GM18526 (cell line): ENCODE results near the gene PVR.

Source experiments
- POLR2A ChIP-seq: IDR thresholded peaks from 3 replicates; pipeline ENCODE4 v1.6.1; 2011; ENCODE audit not compliant: insufficient read length; ENCODE audit errors: extremely low read depth

The PVR gene

DNA sequence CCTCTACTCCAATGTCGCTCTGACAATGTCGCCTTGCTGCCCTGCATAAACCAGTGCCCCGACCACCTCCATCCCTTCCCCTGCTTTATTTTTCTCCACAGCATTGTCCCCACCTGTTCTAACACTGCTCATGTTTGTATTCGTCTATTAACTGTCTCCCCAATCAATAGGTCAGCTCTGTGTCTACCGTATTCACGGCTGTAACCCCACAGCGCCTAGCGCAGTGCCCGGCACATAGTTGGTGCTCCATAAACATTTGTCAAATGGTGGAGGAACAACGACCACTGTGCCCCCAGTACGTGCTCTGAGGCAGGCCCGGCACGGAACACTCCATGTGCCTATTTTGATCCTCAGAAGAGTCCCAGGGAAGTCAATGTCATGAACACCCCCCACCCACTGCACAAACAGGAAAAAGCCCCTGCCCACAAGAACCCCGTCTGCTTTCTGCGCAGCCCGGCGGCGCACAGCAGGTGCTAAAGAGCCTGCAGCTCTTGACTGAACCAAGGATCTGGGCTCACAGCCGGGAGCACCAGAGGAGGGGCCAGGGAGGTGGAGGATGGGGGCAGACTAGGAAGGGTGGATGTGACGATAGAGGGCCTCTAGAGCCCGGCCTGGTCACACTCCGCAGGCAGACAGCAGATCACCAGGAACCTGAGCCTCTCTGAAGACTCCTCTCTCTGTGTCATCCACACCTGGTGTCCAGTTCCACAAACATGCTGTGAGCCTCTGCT lies 53.4 kb downstream of the PVR start:
- no peak for TF ChIP-seq POLR2A

DNA sequence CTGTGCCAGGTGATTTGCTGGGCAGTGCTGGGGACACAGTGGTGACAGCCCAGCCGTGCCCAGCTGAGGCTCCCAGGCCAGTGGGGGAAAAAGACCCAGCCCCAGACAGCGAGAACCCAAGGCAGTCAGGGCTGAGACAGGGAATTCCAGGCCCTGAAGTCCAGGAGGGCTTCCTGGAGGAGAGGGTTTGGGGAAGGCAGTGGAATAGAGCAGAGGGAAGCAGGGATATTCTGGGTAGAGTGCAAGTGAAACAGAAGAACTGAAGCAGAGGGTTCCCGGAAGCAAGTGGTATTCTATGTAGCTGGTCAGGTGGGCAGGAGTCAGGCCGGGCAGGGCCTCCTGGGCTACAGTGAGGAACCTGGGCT lies 53.9 kb downstream of the PVR start:
- no peak for TF ChIP-seq POLR2A

DNA sequence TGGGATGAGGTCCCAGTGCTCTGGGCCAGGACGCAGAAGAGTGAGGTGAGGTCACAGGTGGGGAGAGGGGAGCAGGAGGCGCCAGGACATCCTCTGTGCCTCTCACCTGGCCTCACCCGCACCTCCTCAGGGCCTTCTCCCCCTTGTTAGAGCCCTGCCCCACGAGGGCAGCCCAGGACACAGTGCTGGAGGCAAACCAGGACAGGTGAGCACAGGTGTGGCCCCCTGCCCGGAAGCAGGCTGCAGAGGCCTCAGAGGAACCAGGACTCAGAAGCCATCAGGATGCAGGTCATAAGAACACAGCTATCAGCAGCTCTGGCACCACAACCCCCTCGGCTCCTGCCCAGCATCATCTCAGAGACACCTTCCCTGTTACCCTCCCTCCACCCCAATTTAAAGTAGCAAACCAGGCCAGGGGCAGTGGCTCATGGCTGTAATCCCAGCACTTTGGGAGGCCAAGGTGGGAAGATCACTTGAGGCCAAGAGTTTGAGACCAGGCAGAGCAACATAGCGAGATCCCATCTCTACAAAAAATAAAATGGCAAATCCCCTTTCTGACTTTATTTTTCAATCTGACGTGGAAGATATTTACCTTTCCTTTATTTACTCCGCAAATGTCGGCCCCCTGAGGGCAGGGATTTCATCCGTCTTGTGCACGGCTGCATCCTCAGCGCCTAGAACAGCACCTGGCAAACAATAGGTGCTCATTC lies 54.9 kb downstream of the PVR start, which contains the start of gene CEACAM16:
CEACAM16 (plus strand) TSS at position 660 of the 710 bp plus-strand sequence. CDS start 2,306 bp downstream, outside the sequence.
- TF ChIP-seq POLR2A = no peak

DNA sequence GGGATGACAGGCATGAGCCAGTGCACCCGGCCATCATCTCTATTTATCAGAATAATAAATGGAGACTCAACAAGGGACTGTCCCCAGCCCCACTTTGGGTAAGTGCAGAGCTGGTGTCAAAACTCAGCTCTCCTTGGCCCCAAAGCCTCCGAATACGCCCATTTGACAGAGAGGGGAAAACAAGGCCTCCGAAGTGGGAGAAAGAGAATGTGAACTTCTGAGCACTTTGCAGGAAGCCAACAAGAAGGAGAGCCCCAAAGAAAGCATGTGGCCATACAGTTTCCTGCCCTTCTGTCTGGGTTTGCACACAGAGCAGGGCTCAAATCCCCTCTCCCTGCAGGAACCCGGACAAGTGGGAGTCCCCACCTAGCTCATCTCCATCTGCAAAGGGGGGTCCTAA lies 56.8 kb downstream of the PVR start:
- TF ChIP-seq POLR2A = no peak

GRCh38 chr19:44701228-44701627 lies 57.5 kb downstream of the PVR start:
- TF ChIP-seq POLR2A = no peak

DNA sequence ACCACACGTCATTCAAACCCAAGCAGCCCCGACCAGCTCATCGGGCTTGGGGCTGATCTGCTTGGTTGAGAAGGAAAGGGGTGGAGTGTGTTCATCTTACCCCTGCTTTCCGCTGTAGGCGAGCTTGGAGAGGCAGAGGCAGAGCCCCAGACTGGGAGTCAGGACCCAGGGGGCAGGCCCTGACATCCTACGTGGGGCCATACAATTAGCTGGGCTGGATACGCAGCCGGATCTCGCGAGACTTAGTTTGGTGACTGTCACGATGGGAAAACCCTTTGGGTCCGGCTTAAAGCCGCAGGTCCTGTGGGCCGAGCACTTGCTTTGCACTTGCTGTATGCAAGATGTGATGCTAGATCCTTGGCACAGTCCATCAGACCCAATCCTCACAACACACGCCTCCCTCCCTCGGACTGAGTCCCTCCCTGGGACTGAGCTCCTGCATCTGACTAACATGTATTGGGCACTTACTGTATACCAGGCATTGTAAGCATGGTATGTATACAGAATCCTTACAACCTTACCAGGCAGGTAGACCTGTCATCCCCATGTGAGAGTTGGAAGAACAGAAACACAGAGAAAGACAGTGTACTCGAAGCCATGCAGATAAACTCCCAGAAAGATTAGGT lies 59.0 kb downstream of the PVR start:
- TF ChIP-seq POLR2A = no peak

- TF ChIP-seq POLR2A = no peak
Measured at GRCh38 chr19:44703336-44704078, 59.8 kb downstream of the PVR start.

DNA sequence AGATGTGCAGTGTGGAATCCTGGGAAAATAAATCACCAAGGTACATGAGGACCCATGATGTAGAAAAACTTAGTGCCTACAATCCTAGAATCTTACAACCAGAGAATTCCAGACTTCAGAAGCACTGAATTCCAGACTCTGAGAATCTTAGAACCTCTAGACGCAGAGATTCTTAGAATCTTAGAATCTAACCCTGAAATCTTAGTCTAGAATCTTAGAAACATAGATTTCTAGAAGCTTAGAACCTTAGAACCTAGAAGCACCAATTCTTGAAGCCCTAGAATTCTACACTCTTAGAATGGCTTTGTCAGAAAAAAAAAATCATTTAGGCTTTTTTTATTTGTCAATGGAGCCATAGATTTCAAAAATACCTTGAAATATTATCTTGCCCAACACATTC lies 61.3 kb downstream of the PVR start:
- TF ChIP-seq POLR2A = no peak

- no peak for TF ChIP-seq POLR2A
Measured at GRCh38 chr19:44705502-44706010, 61.8 kb downstream of the PVR start.

DNA sequence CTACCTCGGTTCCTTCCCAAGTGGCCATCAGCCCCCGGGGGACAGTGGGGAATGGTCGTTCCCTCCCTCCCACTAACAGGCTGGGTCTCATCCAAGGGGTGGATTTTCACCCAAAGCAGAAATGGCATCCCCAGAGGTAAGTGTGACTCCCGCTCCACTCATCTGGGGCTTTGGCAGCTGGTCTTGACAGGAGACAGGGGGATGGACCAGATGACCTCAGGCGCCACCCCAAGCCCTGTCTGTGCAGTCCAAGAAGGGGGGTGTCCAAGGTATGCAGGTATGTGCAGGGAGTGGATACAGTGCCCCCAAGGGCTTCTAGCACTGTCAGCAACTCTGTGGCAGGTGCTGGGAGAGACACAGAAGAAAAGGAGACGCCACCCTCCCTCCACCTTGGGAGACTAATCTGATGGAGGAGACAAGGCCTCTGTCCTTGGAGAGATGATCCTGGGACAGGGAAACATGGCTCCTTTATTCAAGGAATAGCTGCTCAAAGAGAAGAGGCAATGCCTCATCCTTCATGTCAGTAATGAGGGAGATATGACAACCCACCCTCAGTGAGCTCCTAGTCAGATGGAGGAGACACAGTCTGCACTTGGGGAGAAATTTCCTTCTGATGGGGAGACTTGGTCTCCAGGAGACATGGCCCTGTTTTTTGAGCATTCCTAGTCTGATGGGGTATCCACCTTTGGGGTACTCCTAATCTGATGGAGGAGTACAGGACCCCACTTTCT lies 63.0 kb downstream of the PVR start:
- no peak for TF ChIP-seq POLR2A

- TF ChIP-seq POLR2A = no peak
Measured at GRCh38 chr19:44707794-44708193, 64.1 kb downstream of the PVR start.

DNA sequence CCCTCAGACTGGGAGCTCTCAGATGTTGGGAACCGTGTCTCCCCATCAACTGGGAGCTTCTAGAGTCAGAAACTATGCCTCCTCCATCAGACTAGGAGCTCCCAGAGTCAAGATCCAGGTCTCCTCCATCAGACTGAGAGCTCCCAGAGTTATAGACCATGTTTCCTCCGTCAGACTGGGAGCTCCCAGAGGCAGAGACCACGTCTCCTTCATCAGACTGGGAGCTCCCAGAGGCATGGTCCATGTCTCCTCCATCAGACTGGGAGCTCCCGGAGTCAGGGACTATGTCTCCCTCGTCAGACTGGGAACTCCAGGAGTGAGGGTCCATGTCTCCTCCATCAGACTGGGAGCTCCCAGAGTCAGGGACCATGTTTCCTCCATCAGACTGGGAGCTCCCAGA lies 65.2 kb downstream of the PVR start:
- TF ChIP-seq POLR2A = no peak

DNA sequence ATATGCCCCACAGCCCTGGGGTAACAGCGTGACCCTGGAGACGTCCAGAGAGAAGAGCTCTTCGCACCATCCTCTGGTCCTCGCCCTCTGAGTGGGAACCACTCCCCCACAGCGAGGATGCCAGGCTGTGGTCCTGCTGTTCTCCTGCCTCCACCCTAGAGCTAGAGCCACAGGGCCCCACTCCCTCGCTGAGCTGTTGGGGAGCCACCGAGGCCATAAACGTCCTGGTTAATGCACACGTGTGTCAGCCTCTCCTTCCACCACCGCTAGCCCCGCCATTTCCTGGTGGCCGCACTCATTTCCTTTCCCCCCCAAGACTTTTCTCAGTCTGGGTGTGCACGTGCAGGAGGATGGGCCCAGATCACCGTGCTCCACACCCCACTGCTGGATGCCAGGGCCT lies 66.8 kb downstream of the PVR start:
- no peak for TF ChIP-seq POLR2A

DNA sequence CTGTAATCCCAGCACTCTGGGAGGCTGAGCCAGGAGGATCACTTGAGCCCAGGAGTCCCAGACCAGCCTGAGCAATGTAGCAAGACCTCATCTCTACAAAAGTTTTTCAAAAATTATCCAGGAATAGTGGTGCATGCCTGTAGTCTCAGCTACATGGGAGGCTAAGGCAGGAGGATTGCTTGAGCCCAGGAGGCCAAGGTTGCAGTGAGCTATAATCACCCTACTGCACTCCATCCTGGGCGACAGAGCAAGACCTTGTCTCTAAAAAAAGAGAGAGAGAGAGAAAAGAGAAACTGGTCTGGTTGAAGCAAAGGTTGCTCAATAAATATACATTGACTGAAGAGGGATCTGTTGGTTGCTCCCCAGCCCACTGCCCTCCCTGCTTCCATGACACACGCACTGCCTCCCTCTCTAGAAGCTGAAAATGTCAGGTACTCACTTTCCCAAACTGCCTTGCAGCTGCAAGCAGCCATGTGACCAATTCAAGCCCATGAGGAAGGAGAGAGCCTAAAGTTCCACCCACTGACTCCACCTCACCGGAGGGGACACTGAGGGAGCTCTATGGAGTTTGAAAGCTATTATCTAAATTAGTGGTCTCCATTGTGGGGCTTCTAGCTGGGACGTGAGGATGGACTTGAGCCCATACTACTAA lies 69.3 kb downstream of the PVR start:
- TF ChIP-seq POLR2A = no peak
